Activated T-helper 1 cell treated with anti-CD3 and anti-CD28 coated beads, Interleukin-2, amount 50 U/mL, for 16 hours (primary cell): ENCODE results near the gene ANKRD65.
"Not testable (repeated sequence)": the region's sequence is repeated elsewhere in the genome, so short reads cannot be mapped to it uniquely, and the experiment has no call there.

Experiments
- DNase-seq, 2 donors: peaks; one replicate each; pipeline ENCODE4 v3.0.0-alpha.2; 2020; ENCODE audit warnings: low read depth in 1 of 2, low spot score in 1 of 2

ANKRD65 gene

GRCh38 chr1:1430992-1431844 is 10.1 kb upstream of the ANKRD65 start:
- no peak for DNase-seq

GRCh38 chr1:1430114-1430982 is 9.3 kb upstream of the ANKRD65 start:
- no peak for DNase-seq

GRCh38 chr1:1429671-1430073 is 8.6 kb upstream of the ANKRD65 start:
- DNase-seq: no peak

- not testable (repeated sequence) for DNase-seq
Measured at GRCh38 chr1:1428967-1429366, 7.9 kb upstream of the ANKRD65 start.

- DNase-seq: no peak
Measured at GRCh38 chr1:1428174-1428573, 7.1 kb upstream of the ANKRD65 start.

GRCh38 chr1:1427820-1428148 is 6.7 kb upstream of the ANKRD65 start:
- no peak for DNase-seq

GRCh38 chr1:1427106-1427819 is 6.2 kb upstream of the ANKRD65 start:
- no peak for DNase-seq

GRCh38 chr1:1426496-1427105 is 5.5 kb upstream of the ANKRD65 start:
- no peak for DNase-seq

- DNase-seq: no peak
Measured at GRCh38 chr1:1425753-1426495, 4.8 kb upstream of the ANKRD65 start.

- no peak for DNase-seq
Measured at GRCh38 chr1:1425426-1425752, 4.3 kb upstream of the ANKRD65 start.

GRCh38 chr1:1424707-1425106 is 3.6 kb upstream of the ANKRD65 start:
- no peak for DNase-seq

- DNase-seq: no peak
Measured at GRCh38 chr1:1423245-1423597, 2.1 kb upstream of the ANKRD65 start.

GRCh38 chr1:1422465-1423244 is 1.6 kb upstream of the ANKRD65 start:
- DNase-seq: no peak

GRCh38 chr1:1421907-1422464 is 910 bp upstream of the ANKRD65 start:
- DNase-seq: no peak

- DNase-seq: no peak
Measured at GRCh38 chr1:1420654-1421141, 378 bp downstream of the ANKRD65 start.

GRCh38 chr1:1419813-1420653 is 1.0 kb downstream of the ANKRD65 start:
- no peak for DNase-seq

- DNase-seq: no peak
Measured at GRCh38 chr1:1419363-1419812, 1.7 kb downstream of the ANKRD65 start.
